Measurements from ENCODE around the gene CYP26A1.
"Not testable (repeated sequence)": the region's sequence is repeated elsewhere in the genome, so short reads cannot be mapped to it uniquely, and the experiment has no call there.

CYP26A1 gene

GRCh38 chr10:93081834-93082233, 8.1 kb downstream of the CYP26A1 start:
- no peak for DNase-seq

DNA sequence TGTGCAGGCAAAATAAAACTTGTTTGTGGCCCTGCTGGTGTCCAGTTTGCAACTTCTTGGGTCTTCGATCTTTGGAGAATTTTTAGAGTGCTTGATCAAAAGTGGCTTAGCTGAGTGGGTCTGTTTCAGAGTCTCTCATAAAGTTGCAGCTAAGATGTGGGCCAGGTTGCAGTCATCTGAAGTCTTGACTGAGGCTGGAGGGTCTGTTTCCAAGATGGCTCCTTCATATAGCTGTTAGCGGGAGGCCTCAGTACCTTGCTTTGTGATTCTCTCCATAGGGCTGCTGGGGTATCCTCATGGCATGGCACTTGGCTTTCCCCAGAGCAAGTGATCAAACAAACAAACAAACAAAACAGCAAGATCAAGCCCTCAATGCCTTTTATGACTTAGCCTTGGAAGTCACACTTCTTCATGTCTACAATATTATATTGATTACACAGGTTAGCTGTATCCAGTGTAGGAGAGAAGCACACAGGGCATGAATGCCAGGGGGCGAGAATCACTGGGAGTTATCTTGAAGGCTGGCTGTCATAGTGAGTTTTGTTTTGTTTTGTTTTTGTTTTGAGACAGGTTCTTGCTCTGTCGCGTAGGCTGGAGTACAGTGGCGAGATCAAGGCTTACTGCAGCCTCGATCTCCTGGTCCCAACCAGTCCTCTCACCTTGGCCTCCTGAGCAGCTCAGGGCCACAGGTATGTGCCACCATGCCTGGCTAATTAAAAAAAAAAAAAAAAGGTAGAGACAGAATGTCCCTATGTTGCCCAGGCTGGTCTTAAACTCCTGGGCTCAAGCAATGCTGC, 10.2 kb downstream of the CYP26A1 start:
- DNase-seq = no peak

DNA sequence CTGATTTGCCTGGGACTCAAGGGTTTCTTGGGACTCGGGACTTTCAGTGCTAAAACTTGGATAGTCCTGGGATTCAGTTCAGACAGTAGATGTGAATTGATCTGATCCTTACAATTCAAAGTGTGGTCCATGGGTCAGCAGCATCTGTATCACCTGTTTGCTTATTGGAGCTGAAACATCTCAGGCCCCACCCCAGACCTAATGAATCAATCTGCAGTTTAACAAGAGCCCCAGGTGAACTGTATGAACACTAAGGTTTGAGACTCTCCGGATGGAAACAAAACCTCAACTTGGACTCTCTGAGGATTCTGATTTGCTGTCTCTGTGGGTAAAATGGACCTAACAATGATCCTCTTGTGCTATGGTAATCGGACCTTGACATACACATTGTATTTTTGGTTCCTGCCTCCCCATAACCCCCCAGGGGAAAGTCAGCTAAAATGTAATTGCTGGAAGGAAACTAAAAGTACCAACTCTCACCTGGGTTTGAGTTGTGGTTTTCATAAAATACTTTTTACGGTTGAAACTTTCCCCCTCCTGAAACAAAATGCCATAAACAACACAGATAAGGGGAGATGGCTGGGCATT, 11.7 kb downstream of the CYP26A1 start:
- DNase-seq = no peak

GRCh38 chr10:93086289-93086688, 12.6 kb downstream of the CYP26A1 start:
- DNase-seq = no peak

DNA sequence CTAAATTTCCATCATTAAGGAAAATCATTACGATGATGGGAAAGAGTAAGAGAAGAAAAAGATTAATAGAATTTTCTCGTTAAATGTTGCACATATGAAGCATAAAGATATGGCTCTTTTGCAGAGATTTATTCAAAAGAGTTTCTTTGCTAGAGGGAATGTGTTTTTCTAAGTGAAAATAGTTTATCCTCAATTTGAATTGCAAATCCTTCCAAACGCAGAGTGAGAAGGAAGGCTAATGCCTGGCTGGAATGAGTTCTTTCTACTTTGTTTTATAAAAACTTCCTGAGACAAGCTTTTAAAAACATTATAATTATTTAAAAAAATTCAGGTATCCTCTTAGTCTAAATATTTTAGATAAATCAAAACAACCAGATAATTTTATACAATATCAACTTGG, 14.2 kb downstream of the CYP26A1 start:
- DNase-seq = no peak

- DNase-seq = no peak
Observed at GRCh38 chr10:93088466-93088865, 14.8 kb downstream of the CYP26A1 start.

DNA sequence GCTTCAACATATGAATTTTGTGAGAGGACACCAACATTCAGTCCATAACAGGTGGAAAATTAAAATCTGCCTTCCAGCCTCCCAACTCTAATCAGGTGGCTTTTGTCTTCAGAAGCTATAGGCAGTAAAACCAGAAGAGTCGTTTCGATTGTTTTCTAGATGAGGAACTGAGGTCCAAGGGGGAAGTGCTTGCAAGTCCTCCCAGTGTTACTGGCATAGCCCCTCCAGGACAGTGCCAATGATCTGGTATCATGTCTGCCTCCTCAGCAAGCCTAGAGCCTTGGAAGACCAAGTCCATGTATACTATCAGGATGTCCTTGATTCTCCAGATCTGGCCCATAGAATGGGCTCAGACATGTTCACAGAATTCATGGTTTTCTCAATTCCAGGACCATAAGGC, 16.9 kb downstream of the CYP26A1 start:
- DNase-seq = no peak

GRCh38 chr10:93091960-93092359, 18.3 kb downstream of the CYP26A1 start:
- no peak for DNase-seq

GRCh38 chr10:93095225-93095624, 21.5 kb downstream of the CYP26A1 start:
- no peak for DNase-seq

GRCh38 chr10:93096901-93097300, 23.2 kb downstream of the CYP26A1 start:
- no peak for DNase-seq

DNA sequence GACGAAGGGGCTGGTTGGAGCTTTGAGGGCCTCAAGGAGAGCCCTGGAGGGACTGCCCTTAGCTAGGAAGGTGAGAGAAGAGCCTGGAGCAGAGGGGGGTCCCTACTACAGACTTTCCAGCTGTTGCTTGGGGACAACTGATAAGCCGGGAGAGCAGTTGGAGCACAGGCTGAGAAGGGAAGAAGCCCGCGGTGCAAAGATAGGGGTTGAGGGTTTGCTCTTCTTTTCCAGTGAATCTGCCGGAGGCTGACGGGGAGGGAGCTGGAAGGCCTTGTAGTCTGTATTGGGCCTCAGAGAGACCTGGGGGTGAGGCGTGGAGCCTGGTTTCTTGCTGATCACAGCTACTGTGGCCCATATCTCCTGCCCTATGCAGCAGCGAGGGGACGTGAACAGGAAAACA, 23.7 kb downstream of the CYP26A1 start:
- DNase-seq = no peak

DNA sequence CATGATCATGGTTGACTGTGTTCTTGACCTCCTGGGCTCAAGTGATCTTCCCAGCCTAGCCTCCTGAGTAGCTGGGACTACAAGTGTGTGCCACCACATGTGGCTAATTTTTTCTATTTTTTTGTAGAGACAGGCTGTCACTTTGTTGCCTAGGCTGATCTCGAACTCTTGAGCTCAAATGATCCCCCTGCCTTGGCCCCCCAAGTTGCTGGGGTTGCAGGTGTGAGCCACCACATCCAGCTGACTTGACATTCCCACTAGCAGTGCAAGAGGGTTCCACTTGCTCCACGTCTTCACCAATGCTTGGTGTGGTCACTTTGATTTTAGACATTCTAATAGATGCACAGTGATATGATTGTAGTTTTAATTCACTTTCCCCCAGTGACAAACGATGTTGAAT, 25.1 kb downstream of the CYP26A1 start:
- DNase-seq = no peak

DNA sequence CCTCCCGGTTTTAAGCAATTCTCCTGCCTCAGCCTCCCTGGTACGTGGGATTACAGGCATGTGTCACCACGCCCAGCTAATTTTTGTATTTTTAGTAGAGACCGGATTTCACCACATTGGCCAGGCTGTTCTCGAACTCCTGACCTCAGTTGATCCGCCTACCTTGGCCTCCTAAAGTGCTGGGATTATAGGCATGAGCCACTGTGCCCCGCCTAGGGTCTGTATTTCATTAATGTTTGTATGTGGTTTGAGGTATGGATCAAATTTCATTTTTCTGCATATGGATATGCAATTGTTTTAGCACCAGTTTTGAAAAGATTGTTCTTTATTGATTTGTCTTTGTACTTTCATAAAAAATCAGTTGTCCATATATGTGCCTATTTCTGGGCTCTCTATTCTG, 26.0 kb downstream of the CYP26A1 start:
- DNase-seq = no peak

DNA sequence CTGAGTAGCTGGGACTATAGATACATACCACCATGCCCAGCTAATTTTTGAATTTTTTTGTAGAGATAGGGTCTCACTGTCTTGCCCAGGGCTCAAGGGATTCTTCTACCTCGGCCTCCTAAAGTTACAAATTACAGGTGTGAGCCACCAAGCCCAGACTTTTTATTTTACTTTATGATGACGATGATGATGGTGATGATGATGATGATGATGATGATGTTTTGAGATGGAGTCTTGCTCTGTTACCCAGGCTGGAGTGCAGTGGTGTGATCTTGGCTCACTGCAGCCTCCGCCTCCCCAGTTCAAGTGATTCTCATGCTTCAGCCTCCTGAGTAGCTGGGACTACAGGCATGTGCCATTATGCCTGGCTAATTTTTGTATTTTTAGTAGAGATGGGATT, 27.5 kb downstream of the CYP26A1 start:
- DNase-seq = not testable (repeated sequence)

- DNase-seq = no peak
Observed at GRCh38 chr10:93103953-93104352, 30.3 kb downstream of the CYP26A1 start.

- no peak for DNase-seq
Observed at GRCh38 chr10:93106631-93107072, 33.0 kb downstream of the CYP26A1 start.

- DNase-seq = no peak
Observed at GRCh38 chr10:93110472-93111146, 36.9 kb downstream of the CYP26A1 start.

DNA sequence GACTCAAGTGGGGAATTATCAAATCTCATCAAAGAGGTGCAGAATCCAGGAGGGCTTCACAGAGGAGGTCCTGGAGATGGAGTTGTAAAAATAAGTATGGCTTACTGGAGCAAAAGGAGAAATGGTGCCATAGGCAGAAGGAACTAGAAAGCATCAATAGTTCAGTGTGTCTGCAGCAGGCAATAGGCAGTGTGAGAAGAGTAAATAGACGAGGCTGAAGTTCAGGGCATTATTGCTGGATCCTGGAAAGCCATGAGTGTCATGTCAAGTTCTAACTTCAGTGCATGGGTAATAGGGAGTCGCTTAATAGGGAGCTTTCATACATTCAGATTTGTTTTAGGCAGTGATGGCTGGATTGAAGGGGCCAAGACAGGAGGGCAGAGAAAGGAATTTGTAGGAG, 39.3 kb downstream of the CYP26A1 start:
- no peak for DNase-seq

DNA sequence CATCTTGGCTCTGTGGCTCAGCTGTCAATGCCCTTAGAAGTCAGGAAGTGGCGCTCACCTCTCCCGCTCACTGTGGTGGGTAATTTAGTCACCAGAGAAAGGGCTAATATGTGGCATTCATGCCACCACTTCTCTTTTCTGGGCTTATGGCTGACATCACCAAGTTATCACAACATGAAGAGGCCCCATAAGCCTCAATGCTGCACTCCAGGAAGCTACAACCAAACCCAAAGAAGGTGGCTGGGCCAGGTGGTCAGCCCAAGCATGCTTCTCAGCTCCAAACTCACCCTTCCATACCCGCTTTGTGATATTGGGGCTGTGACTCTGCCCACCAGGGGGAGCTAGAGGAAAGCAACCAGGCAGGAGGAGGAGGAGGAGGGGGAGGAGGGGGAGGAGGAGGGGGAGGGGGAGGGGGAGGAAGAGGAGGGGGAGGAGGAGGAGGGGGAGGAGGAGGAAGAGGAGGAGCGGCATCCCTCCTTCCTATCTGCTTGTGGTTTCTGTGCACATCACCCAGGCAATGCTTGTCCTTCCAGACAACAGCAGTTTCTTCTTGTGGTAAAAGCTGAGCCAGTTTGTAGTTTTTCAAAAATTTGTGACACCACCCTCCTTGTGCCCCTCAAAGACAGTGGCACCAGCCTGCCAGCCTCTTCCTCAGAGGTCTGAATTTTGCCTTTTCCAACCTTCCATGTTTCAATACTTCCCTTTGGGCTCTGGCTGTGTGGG, 42.1 kb downstream of the CYP26A1 start:
- no peak for DNase-seq

- DNase-seq = no peak
Observed at GRCh38 chr10:93121311-93121710, 47.6 kb downstream of the CYP26A1 start.

DNA sequence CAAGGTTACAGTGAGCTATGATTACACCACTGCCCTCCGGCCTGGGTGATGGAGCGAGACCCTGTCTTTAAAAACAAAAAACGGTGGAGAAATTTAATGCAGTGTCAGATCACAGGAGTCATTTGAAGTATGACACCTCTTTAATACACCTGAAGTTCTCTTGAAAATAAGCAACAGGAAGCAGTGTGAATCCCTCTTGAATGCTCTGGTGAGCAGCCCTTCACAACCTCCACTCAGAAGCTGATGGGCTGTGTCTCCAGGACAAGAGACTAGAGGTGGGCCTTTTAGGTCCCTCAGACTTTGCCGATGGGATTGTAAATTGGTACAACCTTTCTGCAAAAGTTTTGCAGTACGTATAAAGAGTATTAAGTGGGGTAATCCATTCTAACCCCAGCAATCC, 50.1 kb downstream of the CYP26A1 start:
- DNase-seq = no peak

- no peak for DNase-seq
Observed at GRCh38 chr10:93124580-93125318, 51.1 kb downstream of the CYP26A1 start.

DNA sequence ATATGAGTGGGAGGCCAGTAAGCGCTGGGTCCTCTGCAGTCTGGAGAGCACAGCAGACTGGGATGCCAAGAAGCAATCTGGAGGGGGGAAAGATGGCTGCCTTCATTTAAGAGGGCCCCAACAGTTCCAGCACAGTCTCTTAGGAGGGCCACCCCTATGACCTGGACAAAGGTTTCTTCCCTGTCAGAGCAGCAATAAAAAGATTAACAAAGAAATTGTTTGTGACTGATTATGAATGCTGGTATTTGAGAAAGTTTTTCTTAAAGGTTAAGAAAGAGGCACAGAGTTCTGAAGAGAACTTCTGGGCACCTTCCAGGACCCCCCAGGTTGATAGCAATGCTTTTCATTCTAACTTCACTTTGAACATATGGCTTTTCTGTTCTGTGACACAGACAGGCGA, 52.3 kb downstream of the CYP26A1 start:
- DNase-seq = no peak
